H1 (cell line): ENCODE results near the gene CEP95. TPM values are rescaled to one million over a fixed set of nuclear protein-coding genes. Genes with fewer than 3 reads are reported as not detected.

ENCODE experiments used
- CTCF ChIA-PET: fragments of 300-600 bp; sonication (Branson Sonifier 250); formaldehyde crosslinking; loops from one replicate; lab custom pipeline; 2021; ENCODE audit not compliant: partially characterized antibody; lab: Charles Lee
- POLR2A ChIA-PET: fragments of 300-600 bp; sonication (Branson Sonifier 250); formaldehyde crosslinking; loops from one replicate; lab custom pipeline; 2021; ENCODE audit warnings: inconsistent platforms; ENCODE audit not compliant: partially characterized antibody; lab: Charles Lee
- DNase-seq, 2 experiments: peaks; one replicate each; pipeline versions ENCODE4 v3.0.0 to v3.0.0-alpha.2; 2010 to 2022; ENCODE audit warnings: low spot score in 2 of 2, low read depth in 1 of 2, mixed read lengths in 1 of 2
- FAIRE-seq: peaks from 2 replicates; lab custom pipeline; 2011; peaks lifted over from hg19 to GRCh38; lab: Jason Lieb, UNC
- H2AFZ ChIP-seq: 2 replicates; pipeline ENCODE4 v1.8.1; 2012; ENCODE audit warnings: low read length, inconsistent platforms
- H2AK5ac ChIP-seq: 2 replicates; pipeline ENCODE4 v1.6.1; 2013; ENCODE audit warnings: low read depth, low read length
- H2BK120ac ChIP-seq: replicated peaks from 2 replicates; pipeline ENCODE3; 2013; ENCODE audit warnings: low read depth, low read length, inconsistent platforms
- H2BK12ac ChIP-seq: 2 replicates; pipeline ENCODE4 v1.6.1; 2013; ENCODE audit warnings: low read depth, low read length
- H2BK15ac ChIP-seq: 2 replicates; pipeline ENCODE4 v1.6.1; 2013; ENCODE audit warnings: low read length
- H2BK20ac ChIP-seq: 2 replicates; pipeline ENCODE4 v1.6.1; 2013; ENCODE audit warnings: low read length
- H2BK5ac ChIP-seq: 2 replicates; pipeline ENCODE4 v1.6.1; 2013; ENCODE audit warnings: low read depth, low read length
- H3K14ac ChIP-seq: 2 replicates; pipeline ENCODE4 v1.6.1; 2013; ENCODE audit warnings: inconsistent platforms; ENCODE audit not compliant: insufficient read length
- H3K18ac ChIP-seq: 2 replicates; pipeline ENCODE4 v1.6.1; 2013; ENCODE audit warnings: low read length; ENCODE audit errors: extremely low read depth
- H3K23ac ChIP-seq: 2 replicates; pipeline ENCODE4 v1.6.1; 2013; ENCODE audit warnings: inconsistent platforms; ENCODE audit not compliant: insufficient read length
- H3K23me2 ChIP-seq: 2 replicates; pipeline ENCODE4 v1.6.1; 2013; ENCODE audit warnings: low read depth, low read length
- H3K27ac ChIP-seq: 2 replicates; pipeline ENCODE4 v1.6.1; 2011; ENCODE audit warnings: low read depth, low read length, inconsistent platforms
- H3K27me3 ChIP-seq, 4 experiments: replicated peaks in 1 of 4; 1 replicate in 1 of 4; 2 replicates in 3 of 4; pipeline versions ENCODE4 v1.6.1 to v1.8.1; 2011 to 2013; ENCODE audit warnings: low read length in 3 of 4, mild to moderate bottlenecking in 3 of 4, inconsistent platforms in 2 of 4, mixed read lengths in 2 of 4, moderate library complexity in 1 of 4; ENCODE audit not compliant: control insufficient read depth in 3 of 4, insufficient read depth in 3 of 4; ENCODE audit errors: extremely low read depth in 1 of 4
- H3K36me3 ChIP-seq, 4 experiments: 2 replicates each; pipeline versions ENCODE4 v1.6.1 to v1.8.1; 2011 to 2013; ENCODE audit warnings: mild to moderate bottlenecking in 4 of 4, low read length in 3 of 4, moderate library complexity in 2 of 4, control low read depth in 1 of 4, inconsistent platforms in 1 of 4; ENCODE audit not compliant: insufficient read depth in 4 of 4, control insufficient read depth in 2 of 4
- H3K4ac ChIP-seq: replicated peaks from 2 replicates; pipeline ENCODE3; 2013; ENCODE audit warnings: low read length, low read depth, mixed read lengths, inconsistent platforms; ENCODE audit not compliant: insufficient read length
- H3K4me1 ChIP-seq, 4 experiments: replicated peaks in 1 of 4; 1 replicate in 1 of 4; 2 replicates in 3 of 4; pipeline versions ENCODE4 v1.6.1 to v1.8.1; 2011 to 2013; ENCODE audit warnings: low read length in 3 of 4, inconsistent platforms in 2 of 4, mixed read lengths in 1 of 4; ENCODE audit not compliant: insufficient read depth in 4 of 4, control insufficient read depth in 3 of 4
- H3K4me2 ChIP-seq, 2 experiments: 2 replicates each; pipeline versions ENCODE4 v1.6.1 to v1.8.1; 2011 to 2013; ENCODE audit warnings: low read depth in 2 of 2, low read length in 2 of 2, control low read depth in 1 of 2, inconsistent platforms in 1 of 2, mild to moderate bottlenecking in 1 of 2; ENCODE audit not compliant: insufficient read depth in 1 of 2
- H3K4me3 ChIP-seq, 4 experiments: fragments of 200-600, 300-600 bp in 1 of 4; sonication (generic), shearing (Covaris generic), sonication (Bioruptor Twin) in 1 of 4; 2 replicates each; pipeline versions ENCODE4 v1.5.1 to v1.8.1; 2011 to 2016; ENCODE audit warnings: low read length in 4 of 4, low read depth in 3 of 4, control low read depth in 2 of 4, inconsistent platforms in 2 of 4, mild to moderate bottlenecking in 2 of 4, mixed read lengths in 1 of 4, moderate library complexity in 1 of 4; ENCODE audit not compliant: insufficient read depth in 2 of 4; ENCODE audit errors: extremely low read depth in 1 of 4
- H3K56ac ChIP-seq: replicated peaks from 2 replicates; pipeline ENCODE3; 2013; ENCODE audit warnings: low read depth, mild to moderate bottlenecking, mixed read lengths, low read length, inconsistent platforms; ENCODE audit not compliant: insufficient read length
- H3K79me1 ChIP-seq: 2 replicates; pipeline ENCODE4 v1.6.1; 2013; ENCODE audit warnings: low read depth, low read length, control low read depth
- H3K79me2 ChIP-seq, 2 experiments: 2 replicates each; pipeline versions ENCODE4 v1.6.1 to v1.8.1; 2012 to 2013; ENCODE audit warnings: low read length in 2 of 2, mild to moderate bottlenecking in 2 of 2, inconsistent platforms in 1 of 2; ENCODE audit not compliant: insufficient read depth in 2 of 2, control insufficient read depth in 1 of 2
- H3K9ac ChIP-seq, 4 experiments: replicated peaks in 1 of 4; 1 replicate in 1 of 4; 2 replicates in 3 of 4; pipeline versions ENCODE4 v1.6.1 to v1.8.1; 2011 to 2013; ENCODE audit warnings: low read depth in 3 of 4, low read length in 3 of 4, control low read depth in 2 of 4, mild to moderate bottlenecking in 2 of 4, moderate library complexity in 2 of 4, inconsistent platforms in 1 of 4; ENCODE audit errors: extremely low read depth in 1 of 4
- H3K9me3 ChIP-seq, 2 experiments: 2 replicates each; pipeline versions ENCODE4 v1.6.1 to v1.8.1; 2012 to 2013; ENCODE audit warnings: mild to moderate bottlenecking in 2 of 2, moderate library complexity in 2 of 2, control low read depth in 1 of 2, inconsistent platforms in 1 of 2, low read depth in 1 of 2, low read length in 1 of 2, mixed read lengths in 1 of 2; ENCODE audit not compliant: insufficient read depth in 2 of 2
- H4K20me1 ChIP-seq, 2 experiments: replicated peaks in 1 of 2; 2 replicates each; pipeline versions ENCODE3 to v1.8.1; 2011 to 2013; ENCODE audit warnings: inconsistent platforms in 2 of 2, low read length in 2 of 2, mild to moderate bottlenecking in 1 of 2; ENCODE audit not compliant: insufficient read depth in 2 of 2, control insufficient read depth in 1 of 2
- H4K5ac ChIP-seq: 2 replicates; pipeline ENCODE4 v1.6.1; 2013; ENCODE audit warnings: low read length, low read depth, mixed read lengths, inconsistent platforms; ENCODE audit not compliant: insufficient read length
- H4K8ac ChIP-seq: 2 replicates; pipeline ENCODE4 v1.8.0; 2013; ENCODE audit warnings: mild to moderate bottlenecking, moderate library complexity, low read length, inconsistent platforms; ENCODE audit not compliant: insufficient read depth; ENCODE audit errors: extremely low read depth
- H4K91ac ChIP-seq: replicated peaks from 2 replicates; pipeline ENCODE3; 2013; ENCODE audit warnings: low read length, mixed read lengths, inconsistent platforms; ENCODE audit not compliant: insufficient read length
- BRCA1 ChIP-seq: IDR thresholded peaks from 2 replicates; pipeline ENCODE4 v1.6.1; 2012; ENCODE audit warnings: low read depth, low read length, improper control_type of control experiment
- CHD1 ChIP-seq: IDR thresholded peaks from 2 replicates; pipeline ENCODE4 v1.6.1; 2012; ENCODE audit warnings: low read depth, low read length, improper control_type of control experiment
- MAFK ChIP-seq: IDR thresholded peaks from 2 replicates; pipeline ENCODE4 v1.6.1; 2012; ENCODE audit warnings: low read depth, mild to moderate bottlenecking, improper control_type of control experiment, low read length
- POU5F1 ChIP-seq: IDR thresholded peaks from 2 replicates; pipeline ENCODE4 v1.6.1; 2011; ENCODE audit warnings: low read depth, mild to moderate bottlenecking, low read length, moderate library complexity
- SIRT6 ChIP-seq: IDR thresholded peaks from one replicate; pipeline ENCODE4 v1.7.1; 2012; ENCODE audit warnings: low read length, inconsistent platforms
- SIX5 ChIP-seq: IDR thresholded peaks from 2 replicates; pipeline ENCODE4 v1.6.1; 2011; ENCODE audit warnings: mild to moderate bottlenecking, low read depth, low read length
- SUZ12 ChIP-seq: fragments of 200-600 bp; sonication (generic); IDR thresholded peaks from 2 replicates; pipeline ENCODE4 v1.6.1; 2012; ENCODE audit warnings: mild to moderate bottlenecking, inconsistent platforms, low read length, moderate library complexity, mixed read lengths
- WGBS, 2 experiments: shearing (Covaris generic) in 1 of 2; methylation state at CpG; one replicate each; pipeline versions ENCODE4 v1.1.6 to v1.1.7; 2013 to 2015; ENCODE audit warnings: low lambda C conversion rate in 2 of 2, mixed read lengths in 2 of 2, inconsistent platforms in 1 of 2, low coverage in 1 of 2, missing lambda C conversion rate in 1 of 2; ENCODE audit not compliant: insufficient replicate concordance in 2 of 2, insufficient coverage in 1 of 2, insufficient read length in 1 of 2; ENCODE audit errors: extremely low coverage in 1 of 2, missing lambda C conversion rate in 1 of 2; 5-methylcytosine and 5-hydroxymethylcytosine counted together
- polyA plus RNA-seq, 7 experiments: library from polyadenylated mRNA; depleted of rRNA in 3 of 7; stranded (reverse) in 5 of 7; unstranded in 2 of 7; fragments of >200 nt in 5 of 7; fragments of 200-250 nt in 2 of 7; gene quantifications; 1 replicate in 5 of 7; 2 replicates in 1 of 7; 4 replicates in 1 of 7; pipeline versions ENCODE4 v1.2.1 to v1.2.3, GENCODE V29; 2011 to 2013; ENCODE audit warnings: missing spikeins in 2 of 7, mixed read lengths in 2 of 7
- total RNA-seq: library from RNA; stranded (reverse); fragmentation: NEBNext Ultra II Directional; extraction: Animal tissue kit (Norgen Biotek cat#: 25700); gene quantifications from 2 replicates; pipeline ENCODE4 v1.2.1, GENCODE V29; 2021
- TF ChIP-seq, protein P1 (sequence below): IDR thresholded peaks from 2 replicates; pipeline ENCODE4 v1.6.1; 2011; ENCODE audit warnings: low read length, improper control_type of control experiment

The CEP95 gene
- total and polyA plus RNA-seq, 2 of the 8 experiments (the other 6 are each of a cell fraction or from before 2014, with no cell fraction given): 22.3 to 51.5 TPM

GRCh38 chr17:64459284-64459747 is 47.5 kb upstream of the CEP95 start:
- no peak for DNase-seq
- no peak for TF ChIP-seq SIRT6
- no peak for TF ChIP-seq BRCA1
- TF ChIP-seq MAFK: no peak
- TF ChIP-seq CHD1: no peak
- TF ChIP-seq, protein P1, sequence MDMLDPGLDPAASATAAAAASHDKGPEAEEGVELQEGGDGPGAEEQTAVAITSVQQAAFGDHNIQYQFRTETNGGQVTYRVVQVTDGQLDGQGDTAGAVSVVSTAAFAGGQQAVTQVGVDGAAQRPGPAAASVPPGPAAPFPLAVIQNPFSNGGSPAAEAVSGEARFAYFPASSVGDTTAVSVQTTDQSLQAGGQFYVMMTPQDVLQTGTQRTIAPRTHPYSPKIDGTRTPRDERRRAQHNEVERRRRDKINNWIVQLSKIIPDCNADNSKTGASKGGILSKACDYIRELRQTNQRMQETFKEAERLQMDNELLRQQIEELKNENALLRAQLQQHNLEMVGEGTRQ: no peak
- no peak for TF ChIP-seq SUZ12
- no peak for TF ChIP-seq POU5F1
- no peak for TF ChIP-seq SIX5

More at GRCh38 chr17:64459284-64459747, 47.5 kb upstream of the CEP95 start:
- H4K5ac ChIP-seq: no peak overlapping the region
- H3K4me2 ChIP-seq: no peak overlapping the region
- H3K9me3 ChIP-seq: no peaks in the 10 kb centered on the region
- no peak overlapping the region for H2BK5ac ChIP-seq
- no peaks in the 10 kb centered on the region for H3K79me2 ChIP-seq
- H2AFZ ChIP-seq: no peak overlapping the region
- WGBS, 2 experiments: 100% methylated on average over 6 of the region's 6 CpGs; no CpG with 5 or more reads in 1 of the 2 experiments
- H2BK15ac ChIP-seq: no peak overlapping the region
- no peak overlapping the region for H3K23ac ChIP-seq
- H4K20me1 ChIP-seq: no peaks in the 10 kb centered on the region
- no peaks in the 10 kb centered on the region for H3K79me1 ChIP-seq
- CTCF ChIA-PET: interaction anchor here (0.8 to 3.7 kb wide), 4 partner anchors 38 to 40 kb away, joined by 3 to 22 read pairs (median 3); partner anchors contain the start of gene POLG2
- H3K56ac ChIP-seq: no peak overlapping the region
- H3K14ac ChIP-seq: no peak overlapping the region
- no peaks in the 10 kb centered on the region for H3K23me2 ChIP-seq
- no peak overlapping the region for H2AK5ac ChIP-seq
- no peak overlapping the region for H2BK20ac ChIP-seq
- no peak overlapping the region for H2BK120ac ChIP-seq
- no peak overlapping the region for H3K18ac ChIP-seq
- no peak overlapping the region for H4K8ac ChIP-seq
- H3K4ac ChIP-seq: no peak overlapping the region
- POLR2A ChIA-PET: interaction anchor here (1.0 to 1.2 kb wide), 3 partner anchors 11 to 46 kb away, joined by 3 to 4 read pairs (median 3); no protein-coding TSS in a partner anchor
- H3K27me3 ChIP-seq: no peaks in the 10 kb centered on the region; a peak in 1 of 7 replicates
- H3K9ac ChIP-seq: no peak overlapping the region
- H3K27ac ChIP-seq: no peak overlapping the region
- H3K36me3 ChIP-seq: no peaks in the 10 kb centered on the region
- no peak overlapping the region for H2BK12ac ChIP-seq
- FAIRE-seq: no peak
- H4K91ac ChIP-seq: no peak overlapping the region
- no peak overlapping the region for H3K4me3 ChIP-seq
- no peaks in the 10 kb centered on the region for H3K4me1 ChIP-seq
